Measurements from ENCODE around the gene GPR22.

GRCh38 chr7:107474104-107474521 is 4.3 kb downstream of the GPR22 start:
- TF ChIP-seq CTCF (conservative IDR thresholded peaks at IDR 0.05; ENCODE audit: low read depth, low read length) = no peak
- TF ChIP-seq POLR2A (IDR thresholded peaks at IDR 0.05; ENCODE audit: low read depth, low read length) = no peak
- no peak for TF ChIP-seq USF2 (IDR thresholded peaks at IDR 0.05; ENCODE audit: low read depth, low read length)
- TF ChIP-seq SMC3 (IDR thresholded peaks at IDR 0.05; ENCODE audit: low read depth, low read length) = no peak
- TF ChIP-seq MAFK (IDR thresholded peaks at IDR 0.05; ENCODE audit: low read depth, low read length) = no peak
- TF ChIP-seq RFX5 (IDR thresholded peaks at IDR 0.05; ENCODE audit: low read depth, low read length) = no peak
- TF ChIP-seq MXI1 (IDR thresholded peaks at IDR 0.05; ENCODE audit: borderline replicate concordance, low read depth, low read length) = no peak
- TF ChIP-seq MAZ (IDR thresholded peaks at IDR 0.05; ENCODE audit: borderline replicate concordance, low read depth, low read length) = no peak
- no peak for TF ChIP-seq CEBPB (IDR thresholded peaks at IDR 0.05; ENCODE audit: low read depth, low read length)
- TF ChIP-seq CHD1 (IDR thresholded peaks at IDR 0.05; ENCODE audit: low read depth, low read length) = no peak
- no peak for TF ChIP-seq RAD21 (IDR thresholded peaks at IDR 0.05; ENCODE audit: low read length)
- TF ChIP-seq BHLHE40 (IDR thresholded peaks at IDR 0.05; ENCODE audit: low read depth, low read length) = no peak
- TF ChIP-seq ELK1 (IDR thresholded peaks at IDR 0.05; ENCODE audit: borderline replicate concordance, low read depth, low read length) = no peak
- TF ChIP-seq NFE2L2 (IDR thresholded peaks at IDR 0.05; ENCODE audit: low read depth, low read length) = no peak

Data from IMR-90 (cell line).